OCI-LY7 (cell line): ENCODE results near the gene PWWP2B. TPM values are rescaled to one million over a fixed set of nuclear protein-coding genes. Genes with fewer than 3 reads are reported as not detected.

Experiments used
- BruUV-seq: library from RNA; stranded (reverse); fragments of 400-500 nt; replicated peaks from 2 replicates; lab custom pipeline; 2021; lab: Mats Ljungman, UMichigan
- CTCF ChIA-PET: fragments of 300-600 bp; sonication (Branson Sonifier 250); formaldehyde crosslinking; loops from one replicate; lab custom pipeline; 2022; ENCODE audit warnings: antibody characterized with exemption; ENCODE audit not compliant: unreplicated experiment; lab: Charles Lee
- POLR2A ChIA-PET: fragments of 300-600 bp; sonication (Branson Sonifier 250); formaldehyde crosslinking; loops from one replicate; lab custom pipeline; 2022; ENCODE audit warnings: antibody characterized with exemption; lab: Charles Lee
- DNase-seq: peaks from one replicate; pipeline ENCODE4 v3.0.0-alpha.2; 2015; ENCODE audit warnings: low spot score
- H2AFZ ChIP-seq: fragments of 200-600 bp; sonication (generic), shearing (Covaris generic); 2 replicates; pipeline ENCODE4 v1.6.1; 2014; ENCODE audit warnings: mild to moderate bottlenecking, antibody characterized with exemption, low read length, moderate library complexity
- H3K27ac ChIP-seq: fragments of 200-600 bp; sonication (generic); 2 replicates; pipeline ENCODE4 v1.5.1; 2014; ENCODE audit warnings: mixed run types, low read depth, mild to moderate bottlenecking, moderate library complexity, low read length, inconsistent platforms; ENCODE audit not compliant: poor library complexity, severe bottlenecking
- H3K36me3 ChIP-seq: fragments of 200-600 bp; sonication (generic); 2 replicates; pipeline ENCODE4 v1.6.1; 2014; ENCODE audit warnings: mild to moderate bottlenecking, antibody characterized with exemption, low read length, moderate library complexity, mixed read lengths; ENCODE audit not compliant: insufficient read depth
- H3K4me1 ChIP-seq: fragments of 200-600 bp; sonication (generic); 2 replicates; pipeline ENCODE4 v1.5.1; 2014; ENCODE audit warnings: mild to moderate bottlenecking, low read length; ENCODE audit not compliant: insufficient read depth, poor library complexity, severe bottlenecking
- H3K4me2 ChIP-seq: fragments of 200-600 bp; sonication (generic); 2 replicates; pipeline ENCODE4 v1.6.1; 2014; ENCODE audit warnings: mild to moderate bottlenecking, low read length
- H3K4me3 ChIP-seq: fragments of 200-600 bp; sonication (generic); 2 replicates; pipeline ENCODE4 v1.5.1; 2014; ENCODE audit warnings: mild to moderate bottlenecking, low read depth, low read length; ENCODE audit not compliant: poor library complexity, severe bottlenecking
- H3K79me2 ChIP-seq: fragments of 200-600 bp; sonication (generic); 2 replicates; pipeline ENCODE4 v1.6.1; 2016; ENCODE audit warnings: low read depth, mild to moderate bottlenecking, low read length, moderate library complexity, mixed read lengths; ENCODE audit not compliant: insufficient read depth
- H3K9me2 ChIP-seq: fragments of 200-600 bp; sonication (generic); 2 replicates; pipeline ENCODE4 v1.6.1; 2016; ENCODE audit warnings: mild to moderate bottlenecking, low read length, mixed read lengths; ENCODE audit not compliant: insufficient read depth
- H3K9me3 ChIP-seq: fragments of 200-600 bp; sonication (generic); 2 replicates; pipeline ENCODE4 v1.6.1; 2014; ENCODE audit warnings: mild to moderate bottlenecking, mixed run types, low read length, mixed read lengths
- H4K20me1 ChIP-seq: fragments of 200-600 bp; sonication (generic); 2 replicates; pipeline ENCODE4 v1.6.1; 2014; ENCODE audit warnings: mild to moderate bottlenecking, antibody characterized with exemption, low read length, moderate library complexity, mixed read lengths; ENCODE audit not compliant: insufficient read depth
- EZH2phosphoT487 ChIP-seq: fragments of 200-600 bp; sonication (generic); IDR thresholded peaks from 2 replicates; pipeline ENCODE4 v1.6.1; 2018; ENCODE audit warnings: low read depth, borderline replicate concordance, mild to moderate bottlenecking, mixed run types, antibody characterized with exemption, low read length, moderate library complexity, mixed read lengths
- intact Hi-C: fragments of 100-400 bp; cut with micrococcal nuclease; formaldehyde crosslinking; loops from one replicate; pipeline ENCODE4 v1.10.0; 2022; ENCODE audit not compliant: unreplicated experiment
- total RNA-seq, 2 experiments: library from RNA; depleted of rRNA in 1 of 2; stranded (reverse); fragments of >200 nt in 1 of 2; shearing (Covaris generic) in 1 of 2; gene quantifications; 2 replicates each; pipeline ENCODE4 v1.2.3, GENCODE V29; 2014 to 2022
- TF ChIP-seq, protein P1 (sequence below): fragments of 200-600 bp; sonication (generic); conservative IDR thresholded peaks from 2 replicates; pipeline ENCODE4 v1.5.1; 2014; ENCODE audit warnings: mild to moderate bottlenecking, antibody characterized with exemption, low read length, moderate library complexity, mixed read lengths

Gene PWWP2B
- total RNA-seq, 2 experiments from 2014 or later = 5.9 to 10.6 TPM

DNA sequence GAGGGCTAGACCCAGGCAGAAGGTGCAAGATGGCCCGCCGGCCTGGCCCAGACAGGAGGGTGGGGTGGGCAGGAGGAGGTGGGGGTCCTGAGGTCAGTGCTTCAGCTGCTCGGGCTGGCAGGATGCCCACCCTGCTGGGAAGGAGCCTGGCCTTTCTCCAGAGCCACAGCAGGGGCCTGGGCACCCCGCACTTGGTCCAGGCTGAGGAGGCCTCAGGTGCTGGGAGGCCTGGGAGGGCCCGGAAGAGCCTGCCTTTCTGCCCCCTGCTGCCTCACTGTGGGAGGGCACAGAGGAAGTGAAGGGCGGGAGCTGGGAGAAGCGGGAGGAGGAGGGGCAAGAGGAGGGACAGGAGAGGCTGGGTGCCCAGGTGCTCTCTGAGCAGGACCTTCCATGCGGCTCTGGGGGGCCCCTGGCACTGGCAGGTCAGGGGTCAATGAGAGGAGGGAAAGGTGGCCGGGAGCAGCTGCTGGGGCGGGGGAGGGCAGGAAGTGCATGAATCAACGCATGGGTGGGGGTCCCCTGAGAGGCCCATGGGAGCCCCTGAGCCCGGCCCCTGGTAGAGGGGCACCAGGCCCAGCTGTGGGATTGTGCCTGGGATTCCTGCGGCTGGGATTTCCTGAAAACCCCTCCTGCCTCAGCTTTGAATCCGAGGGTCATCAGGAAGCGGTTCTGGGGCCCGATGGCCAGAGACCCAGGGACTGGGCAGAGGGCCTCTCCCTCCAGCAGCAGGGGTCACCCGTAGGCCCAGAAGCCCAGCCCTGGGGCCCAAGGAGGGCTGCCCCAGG lies 49.9 kb downstream of the PWWP2B start:
- TF ChIP-seq, protein P1, sequence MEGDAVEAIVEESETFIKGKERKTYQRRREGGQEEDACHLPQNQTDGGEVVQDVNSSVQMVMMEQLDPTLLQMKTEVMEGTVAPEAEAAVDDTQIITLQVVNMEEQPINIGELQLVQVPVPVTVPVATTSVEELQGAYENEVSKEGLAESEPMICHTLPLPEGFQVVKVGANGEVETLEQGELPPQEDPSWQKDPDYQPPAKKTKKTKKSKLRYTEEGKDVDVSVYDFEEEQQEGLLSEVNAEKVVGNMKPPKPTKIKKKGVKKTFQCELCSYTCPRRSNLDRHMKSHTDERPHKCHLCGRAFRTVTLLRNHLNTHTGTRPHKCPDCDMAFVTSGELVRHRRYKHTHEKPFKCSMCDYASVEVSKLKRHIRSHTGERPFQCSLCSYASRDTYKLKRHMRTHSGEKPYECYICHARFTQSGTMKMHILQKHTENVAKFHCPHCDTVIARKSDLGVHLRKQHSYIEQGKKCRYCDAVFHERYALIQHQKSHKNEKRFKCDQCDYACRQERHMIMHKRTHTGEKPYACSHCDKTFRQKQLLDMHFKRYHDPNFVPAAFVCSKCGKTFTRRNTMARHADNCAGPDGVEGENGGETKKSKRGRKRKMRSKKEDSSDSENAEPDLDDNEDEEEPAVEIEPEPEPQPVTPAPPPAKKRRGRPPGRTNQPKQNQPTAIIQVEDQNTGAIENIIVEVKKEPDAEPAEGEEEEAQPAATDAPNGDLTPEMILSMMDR = peak; percentile 72
- no peak for TF ChIP-seq EZH2phosphoT487
- DNase-seq = peak; percentile 89
- H3K4me1 ChIP-seq = peaks cover 52% of the 10 kb centered on the region
- peak overlapping the region; percentile 73 for H3K4me2 ChIP-seq
- ChIA-PET CTCF (interaction anchor here (0.6 to 1.2 kb wide), 3 partner anchors 25 to 76 kb away, joined by 3 to 8 read pairs (median 5); no protein-coding TSS in a partner anchor), POLR2A (interaction anchor here (0.6 to 1.5 kb wide), 4 partner anchors 25 to 114 kb away, joined by 3 to 18 read pairs (median 3); partner anchors contain the start of gene PWWP2B)
- no peaks in the 10 kb centered on the region for H3K9me2 ChIP-seq
- no peaks in the 10 kb centered on the region for H3K36me3 ChIP-seq
- peak overlapping the region; percentile 81 for H3K27ac ChIP-seq
- peak overlapping the region; percentile 57 for H3K4me3 ChIP-seq
- intact Hi-C loops = loop anchor here (1.0 to 5.0 kb wide), 3 partner anchors 25 to 285 kb away; partner anchors contain the start of gene PWWP2B
- no peaks in the 10 kb centered on the region for H4K20me1 ChIP-seq
- H2AFZ ChIP-seq = peak overlapping the region; percentile 1; the same call in 1 of the 2 replicates
- no peaks in the 10 kb centered on the region for H3K79me2 ChIP-seq
- no TSS peak for BruUV-seq
- H3K9me3 ChIP-seq = no peaks in the 10 kb centered on the region

DNA sequence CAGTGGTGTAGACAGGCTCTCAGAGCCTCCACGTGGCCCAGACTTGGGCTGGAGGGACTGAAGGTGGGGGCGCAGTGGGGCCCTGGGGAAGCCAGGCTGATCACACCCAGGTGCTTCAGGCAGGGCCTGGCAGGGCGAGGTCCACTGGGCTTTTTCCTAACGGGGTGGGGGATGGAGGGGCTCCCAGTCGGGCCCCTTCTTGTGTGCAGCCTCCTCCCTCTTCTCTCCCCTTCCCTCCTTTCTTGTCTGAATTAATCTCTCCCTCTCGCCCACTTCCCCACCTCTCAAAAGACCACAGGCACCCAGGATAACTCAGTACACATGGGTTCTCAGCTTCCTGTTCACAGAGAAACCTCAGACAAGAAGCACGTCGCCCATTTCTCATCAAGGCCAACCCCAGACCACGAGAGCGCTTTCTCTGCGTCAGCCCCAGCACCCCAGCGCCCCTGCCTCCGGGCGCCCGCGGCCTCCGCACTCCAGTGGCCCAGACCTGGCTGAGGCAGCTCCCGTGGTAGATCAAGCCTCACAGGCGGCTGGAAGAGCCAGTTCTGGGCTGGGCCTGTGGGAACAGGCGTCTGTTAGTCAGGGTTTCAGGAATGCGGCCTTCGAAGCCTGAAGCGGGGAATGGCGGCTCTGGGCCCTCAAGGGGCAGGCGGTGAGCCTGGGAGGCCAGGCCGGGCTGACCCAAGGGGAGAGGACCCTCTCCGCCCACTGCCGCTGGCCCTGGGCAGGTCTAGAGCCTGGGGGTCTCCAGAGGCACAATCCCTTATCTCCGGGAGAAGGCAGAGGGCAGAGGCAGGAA lies 50.6 kb downstream of the PWWP2B start:
- Histone ChIP-seq H4K20me1 (no peaks in the 10 kb centered on the region), H3K4me3 (peak overlapping the region; percentile 57), H3K9me3 (no peaks in the 10 kb centered on the region), H3K9me2 (no peaks in the 10 kb centered on the region), H3K36me3 (no peaks in the 10 kb centered on the region), H2AFZ (no peak overlapping the region; the same call in 1 of the 2 replicates), H3K27ac (peak overlapping the region; percentile 81), H3K4me1 (peaks cover 57% of the 10 kb centered on the region), H3K79me2 (no peaks in the 10 kb centered on the region), H3K4me2 (peak overlapping the region; percentile 73)
- DNase-seq = peak; percentile 63
- no TSS peak for BruUV-seq
- CTCF ChIA-PET = interaction anchor here (0.6 to 1.2 kb wide), 2 partner anchors 9 to 26 kb away, joined by 3 to 8 read pairs; no protein-coding TSS in a partner anchor
- TF ChIP-seq, protein P1 = no peak
- TF ChIP-seq EZH2phosphoT487 = no peak
- POLR2A ChIA-PET = interaction anchor here (0.6 to 1.5 kb wide), 2 partner anchors 26 to 114 kb away, joined by 3 to 18 read pairs; no protein-coding TSS in a partner anchor
- intact Hi-C loops = loop anchor here (2.0 to 5.0 kb wide), 2 partner anchors 51 to 285 kb away; partner anchors contain the start of gene PWWP2B
